HAP-1 (cell line): ENCODE measurements around the gene DAB1.

Experiments
- DNase-seq, 2 experiments: peaks; one replicate each; pipeline ENCODE4 v3.0.0-alpha.2; 2016 to 2020; ENCODE audit warnings: low spot score in 2 of 2
- H3K27me3 ChIP-seq: fragments of 250-450 bp; sonication (Bioruptor Pico); 2 replicates; pipeline ENCODE4 v1.5.1; 2020; ENCODE audit warnings: low read depth, mild to moderate bottlenecking, moderate library complexity
- H3K36me3 ChIP-seq: fragments of 250-450 bp; sonication (Bioruptor Pico); replicated peaks from 2 replicates; pipeline ENCODE4 v1.5.1; 2020; ENCODE audit warnings: mild to moderate bottlenecking
- H3K4me1 ChIP-seq: fragments of 250-450 bp; sonication (Bioruptor Pico); 2 replicates; pipeline ENCODE4 v1.5.1; 2020; ENCODE audit warnings: mild to moderate bottlenecking
- H3K4me3 ChIP-seq: fragments of 250-450 bp; sonication (Bioruptor Pico); 2 replicates; pipeline ENCODE4 v1.5.1; 2020; ENCODE audit warnings: mild to moderate bottlenecking, moderate library complexity
- H3K9me3 ChIP-seq: fragments of 250-450 bp; sonication (Bioruptor Pico); 2 replicates; pipeline ENCODE4 v1.5.1; 2020; ENCODE audit warnings: mild to moderate bottlenecking, moderate library complexity
- in situ Hi-C: fragments of 300-500 bp; cut with MboI; formaldehyde crosslinking; loops from 3 replicates; pipeline ENCODE4 v1.14.3; 2020; ENCODE audit warnings: low sequenced_read_pairs, inconsistent platforms, mixed read lengths

DAB1 gene

GRCh38 chr1:57003398-57004139, 420.3 kb downstream of the DAB1 start:
- no peak for DNase-seq
- H3K27me3 ChIP-seq, result no peaks in the 10 kb centered on the region
- H3K4me1 ChIP-seq, result no peaks in the 10 kb centered on the region
- no peaks in the 10 kb centered on the region for H3K9me3 ChIP-seq
- no peak overlapping the region for H3K4me3 ChIP-seq
- no peaks in the 10 kb centered on the region for H3K36me3 ChIP-seq
- in situ Hi-C loops, result no loop called here

- Histone ChIP-seq H3K4me1 (no peaks in the 10 kb centered on the region), H3K4me3 (no peak overlapping the region), H3K9me3 (no peaks in the 10 kb centered on the region), H3K36me3 (no peaks in the 10 kb centered on the region), H3K27me3 (no peaks in the 10 kb centered on the region)
- in situ Hi-C loops, result no loop called here
- DNase-seq, result no peak
Measured at GRCh38 chr1:56995414-56996100, 428.3 kb downstream of the DAB1 start.

GRCh38 chr1:56993475-56993874, 430.4 kb downstream of the DAB1 start:
- no peaks in the 10 kb centered on the region for H3K36me3 ChIP-seq
- no peak overlapping the region for H3K4me3 ChIP-seq
- DNase-seq, result no peak
- 0 out of 2 replicates have a peak, but pooled peaks cover 2% of the 10 kb centered on the region for H3K27me3 ChIP-seq
- no peaks in the 10 kb centered on the region for H3K9me3 ChIP-seq
- in situ Hi-C loops, result no loop called here
- no peaks in the 10 kb centered on the region for H3K4me1 ChIP-seq

- DNase-seq, result no peak
- Histone ChIP-seq H3K9me3 (no peaks in the 10 kb centered on the region), H3K36me3 (no peaks in the 10 kb centered on the region), H3K27me3 (0 out of 2 replicates have a peak, but pooled peaks cover 2% of the 10 kb centered on the region), H3K4me3 (no peak overlapping the region), H3K4me1 (no peaks in the 10 kb centered on the region)
- in situ Hi-C loops, result no loop called here
Measured at GRCh38 chr1:56992318-56993125, 431.3 kb downstream of the DAB1 start.

- Histone ChIP-seq H3K4me3 (no peak overlapping the region), H3K36me3 (no peaks in the 10 kb centered on the region), H3K27me3 (0 out of 2 replicates have a peak, but pooled peaks cover 2% of the 10 kb centered on the region), H3K9me3 (no peaks in the 10 kb centered on the region), H3K4me1 (no peaks in the 10 kb centered on the region)
- in situ Hi-C loops, result no loop called here
- no peak for DNase-seq
Measured at GRCh38 chr1:56991576-56991975, 432.3 kb downstream of the DAB1 start.

- H3K9me3 ChIP-seq, result no peaks in the 10 kb centered on the region
- H3K4me1 ChIP-seq, result no peaks in the 10 kb centered on the region
- in situ Hi-C loops, result no loop called here
- 0 out of 2 replicates have a peak, but pooled peaks cover 2% of the 10 kb centered on the region for H3K27me3 ChIP-seq
- H3K36me3 ChIP-seq, result no peaks in the 10 kb centered on the region
- no peak for DNase-seq
- H3K4me3 ChIP-seq, result no peak overlapping the region
Measured at GRCh38 chr1:56986397-56986796, 437.5 kb downstream of the DAB1 start.

- Histone ChIP-seq H3K36me3 (no peaks in the 10 kb centered on the region), H3K4me1 (no peaks in the 10 kb centered on the region), H3K27me3 (0 out of 2 replicates have a peak, but pooled peaks cover 2% of the 10 kb centered on the region), H3K9me3 (no peaks in the 10 kb centered on the region), H3K4me3 (no peak overlapping the region)
- DNase-seq, result no peak
- in situ Hi-C loops, result no loop called here
Measured at GRCh38 chr1:56985857-56986256, 438.0 kb downstream of the DAB1 start.

- no peaks in the 10 kb centered on the region for H3K4me1 ChIP-seq
- H3K9me3 ChIP-seq, result no peaks in the 10 kb centered on the region
- no peak for DNase-seq
- H3K27me3 ChIP-seq, result no peaks in the 10 kb centered on the region
- H3K4me3 ChIP-seq, result no peak overlapping the region
- H3K36me3 ChIP-seq, result no peaks in the 10 kb centered on the region
- in situ Hi-C loops, result no loop called here
Measured at GRCh38 chr1:56983484-56983883, 440.4 kb downstream of the DAB1 start.

GRCh38 chr1:56979986-56980755, 443.7 kb downstream of the DAB1 start:
- Histone ChIP-seq H3K4me1 (no peaks in the 10 kb centered on the region), H3K9me3 (no peaks in the 10 kb centered on the region), H3K4me3 (no peak overlapping the region), H3K27me3 (no peaks in the 10 kb centered on the region), H3K36me3 (no peaks in the 10 kb centered on the region)
- DNase-seq, result no peak
- in situ Hi-C loops, result no loop called here

GRCh38 chr1:56978819-56979218, 445.0 kb downstream of the DAB1 start:
- in situ Hi-C loops, result no loop called here
- no peak overlapping the region for H3K4me3 ChIP-seq

GRCh38 chr1:56977910-56978309, 445.9 kb downstream of the DAB1 start:
- Histone ChIP-seq H3K36me3 (no peaks in the 10 kb centered on the region), H3K9me3 (no peaks in the 10 kb centered on the region), H3K4me3 (no peak overlapping the region), H3K27me3 (no peaks in the 10 kb centered on the region), H3K4me1 (no peaks in the 10 kb centered on the region)
- no peak for DNase-seq
- in situ Hi-C loops, result no loop called here

More at GRCh38 chr1:56978819-56979218, 445.0 kb downstream of the DAB1 start:
- H3K4me1 ChIP-seq, result no peaks in the 10 kb centered on the region
- H3K9me3 ChIP-seq, result no peaks in the 10 kb centered on the region
- no peak for DNase-seq
- H3K27me3 ChIP-seq, result no peaks in the 10 kb centered on the region
- no peaks in the 10 kb centered on the region for H3K36me3 ChIP-seq

GRCh38 chr1:56975446-56975845, 448.4 kb downstream of the DAB1 start:
- H3K4me3 ChIP-seq, result no peak overlapping the region
- no peaks in the 10 kb centered on the region for H3K36me3 ChIP-seq
- in situ Hi-C loops, result no loop called here
- no peaks in the 10 kb centered on the region for H3K4me1 ChIP-seq
- H3K9me3 ChIP-seq, result no peaks in the 10 kb centered on the region
- H3K27me3 ChIP-seq, result no peaks in the 10 kb centered on the region
- DNase-seq, result no peak
